Heart left ventricle (tissue), 16 donors: ENCODE data around the gene CKAP5. TPM values are rescaled to one million over a fixed set of nuclear protein-coding genes. Genes with fewer than 3 reads are reported as not detected.

ENCODE experiments used
- ATAC-seq, 4 donors: fragments of 200-7000 bp; cut with Tn5 transposase; one replicate each; pipeline ENCODE4 v1.9.1; 2020 to 2022; ENCODE audit warnings: moderate library complexity in 4 of 4, mild to moderate bottlenecking in 3 of 4, moderate number of reproducible peaks in 1 of 4
- DNase-seq, 5 donors: peaks; one replicate each; pipeline ENCODE4 v3.0.0-alpha.2; 2020
- H3K27ac ChIP-seq, 12 donors: fragments of 200-600 bp; sonication (generic) in 4 of 12; one replicate each; pipeline versions ENCODE4 v1.5.0 to v1.8.0; 2016 to 2022; ENCODE audit warnings: mild to moderate bottlenecking in 2 of 12
- H3K27me3 ChIP-seq, 9 donors: fragments of 200-600 bp; sonication (generic) in 2 of 9; one replicate each; pipeline versions ENCODE4 v1.5.1 to v1.8.0; 2016 to 2022; ENCODE audit warnings: mild to moderate bottlenecking in 3 of 9
- H3K36me3 ChIP-seq, 9 donors: fragments of 200-600 bp; sonication (generic) in 2 of 9; one replicate each; pipeline versions ENCODE4 v1.5.0 to v1.8.0; 2018 to 2022; ENCODE audit warnings: mild to moderate bottlenecking in 2 of 9
- H3K4me1 ChIP-seq, 12 donors: fragments of 200-600 bp; sonication (generic) in 4 of 12; one replicate each; pipeline versions ENCODE4 v1.5.0 to v1.8.0; 2016 to 2022; ENCODE audit warnings: mild to moderate bottlenecking in 3 of 12
- H3K4me3 ChIP-seq, 12 donors: fragments of 200-600 bp; sonication (generic) in 4 of 12; one replicate each; pipeline versions ENCODE4 v1.5.0 to v1.8.0; 2017 to 2022; ENCODE audit warnings: mild to moderate bottlenecking in 9 of 12, moderate library complexity in 4 of 12
- H3K9me3 ChIP-seq, 12 donors: fragments of 200-600 bp; sonication (generic) in 4 of 12; one replicate each; pipeline versions ENCODE4 v1.5.0 to v1.8.0; 2016 to 2022; ENCODE audit warnings: mild to moderate bottlenecking in 1 of 12
- CTCF ChIP-seq, 12 donors: fragments of 200-600 bp; sonication (generic) in 4 of 12; IDR thresholded peaks; one replicate each; pipeline versions ENCODE4 v1.5.0 to v1.8.0; 2018 to 2022; ENCODE audit warnings: antibody characterized with exemption in 12 of 12, mild to moderate bottlenecking in 5 of 12
- POLR2A ChIP-seq, 2 donors: fragments of 450-650 bp; IDR thresholded peaks; one replicate each; pipeline ENCODE4 v1.6.1; 2017; ENCODE audit warnings: antibody characterized with exemption in 2 of 2, mild to moderate bottlenecking in 2 of 2, moderate library complexity in 2 of 2
- WGBS, 4 donors: extraction: QIAGEN DNeasy Blood & Tissue Kit in 2 of 4; methylation state at CpG; one replicate each; pipeline versions ENCODE4 v1.1.5 to v1.1.7; 2013 to 2018; 5-methylcytosine and 5-hydroxymethylcytosine counted together
- intact Hi-C, 10 donors: fragments of 100-400 bp; cut with DNase I; formaldehyde crosslinking; loops; one replicate each; pipeline versions ENCODE4 v1.11.1 to v1.14.2; 2022
- polyA plus RNA-seq, 2 donors: library from polyadenylated mRNA; stranded (reverse); fragments of 200-250 nt; gene quantifications; one replicate each; pipeline ENCODE4 v1.2.3, GENCODE V29; 2013
- total RNA-seq, 9 donors: library from RNA; depleted of rRNA in 2 of 9; stranded (reverse); fragments of >200 nt in 2 of 9; fragmentation: NEBNext Ultra II Directional in 3 of 9; extraction: Animal tissue kit (Norgen Biotek cat#: 25700) in 3 of 9; gene quantifications; one replicate each; pipeline versions ENCODE4 v1.1.0 to v1.2.4, GENCODE V29; 2016 to 2023
- donor health status: ischemic (EF 13 %, LVEDD 7.1; RV severe dilation, severe dysfunction).
- donor health status: healthy with polysubstance abuse.
- donor health status: DM: no; HTN: yes; CAD: no.
- donor health status: DM: no; HTN: no; CAD: no.
- donor health status: ischemic (EF 25% LVEDD 6.9; RV normal size, moderate dysfunction).
- donor health status: ischemic (EF 25% LVEDD 5.7; RV mildly dilated, moderate dysfunction).
- donor health status: healthy.
- donor health status: DM: yes; HTN: yes; CAD: no.
- donor health status: ischemic (EF 35%, LVEDD 5.7; RV mildly dilated, moderate dysfunction).
- donor health status: nonischemic (EF 11% LVEDD 7.7; RV severe dilation, severe dysfunction).
- donor health status: DM: yes; HTN: yes; CAD: no.
- donor health status: PGD.
- donor health status: ischemic (EF 29% LVEDD 5.4; RV normal size, mild dysfunction).
- donor health status: nonischemic (EF 23%, LVEDD 6.1; RV moderate dilation, normal function).

Gene CKAP5
- total and polyA plus RNA-seq, 11 donors: 12.3 to 108 (median 67.6) TPM

- 93 to 95% (median 95%) methylated on average over 2 of the region's 2 CpGs for WGBS, 4 donors
- H3K27ac ChIP-seq: no peak overlapping the region
- H3K4me3 ChIP-seq: no peak overlapping the region
- intact Hi-C loops: no loop called here
- no peak for TF ChIP-seq CTCF (IDR thresholded peaks at IDR 0.05)
- no peak for TF ChIP-seq POLR2A (IDR thresholded peaks at IDR 0.05)
- H3K36me3 ChIP-seq: peaks cover 0 to 100% (median 99%) of the 10 kb centered on the region in 9 donors
- H3K4me1 ChIP-seq: no peaks in the 10 kb centered on the region
- DNase-seq (no peak), ATAC-seq (no peak)
- H3K9me3 ChIP-seq: no peaks in the 10 kb centered on the region
- H3K27me3 ChIP-seq: no peaks in the 10 kb centered on the region
Measured at GRCh38 chr11:46766656-46767055, 79.4 kb downstream of the CKAP5 start.

GRCh38 chr11:46762248-46762647 is 83.8 kb downstream of the CKAP5 start:
- DNase-seq (no peak), ATAC-seq (no peak)
- peaks cover 3 to 100% (median 99%) of the 10 kb centered on the region in 9 donors for H3K36me3 ChIP-seq
- TF ChIP-seq POLR2A (IDR thresholded peaks at IDR 0.05) (no peak), CTCF (IDR thresholded peaks at IDR 0.05) (no peak)
- intact Hi-C loops: no loop called here
- no peaks in the 10 kb centered on the region for H3K9me3 ChIP-seq
- no peaks in the 10 kb centered on the region for H3K27me3 ChIP-seq
- H3K4me3 ChIP-seq: no peak overlapping the region
- H3K27ac ChIP-seq: no peak overlapping the region
- H3K4me1 ChIP-seq: no peaks in the 10 kb centered on the region

- Histone ChIP-seq H3K36me3 (peaks cover 3 to 100% (median 99%) of the 10 kb centered on the region in 9 donors), H3K4me1 (no peaks in the 10 kb centered on the region), H3K27me3 (no peaks in the 10 kb centered on the region), H3K27ac (no peak overlapping the region), H3K4me3 (no peak overlapping the region), H3K9me3 (no peaks in the 10 kb centered on the region)
- ATAC-seq: no peak
- WGBS, 4 donors: 89 to 94% (median 92%) methylated on average over 4 of the region's 4 CpGs
- intact Hi-C loops: no loop called here
- TF ChIP-seq POLR2A (IDR thresholded peaks at IDR 0.05): no peak
- TF ChIP-seq CTCF (IDR thresholded peaks at IDR 0.05): no peak
- DNase-seq: no peak
Measured at GRCh38 chr11:46761807-46762206, 84.3 kb downstream of the CKAP5 start.

- no peaks in the 10 kb centered on the region for H3K27me3 ChIP-seq
- DNase-seq (no peak), ATAC-seq (no peak)
- no peak overlapping the region for H3K4me3 ChIP-seq
- H3K9me3 ChIP-seq: no peaks in the 10 kb centered on the region
- TF ChIP-seq CTCF (IDR thresholded peaks at IDR 0.05) (no peak), POLR2A (IDR thresholded peaks at IDR 0.05) (no peak)
- intact Hi-C loops: no loop called here
- no peak overlapping the region for H3K27ac ChIP-seq
- H3K4me1 ChIP-seq: peaks cover 0 to 8% (median 0%) of the 10 kb centered on the region in 12 donors
- H3K36me3 ChIP-seq: peaks cover 3 to 100% (median 99%) of the 10 kb centered on the region in 9 donors
- 94 to 98% (median 97%) methylated on average over 6 of the region's 6 CpGs for WGBS, 4 donors
Measured at GRCh38 chr11:46760429-46761128, 85.5 kb downstream of the CKAP5 start.
